GM18909 (cell line): Measurements from ENCODE around the gene FAM184A.

Experiments used
- ATAC-seq: cut with Tn5 transposase; IDR thresholded peaks from one replicate; pipeline ENCODE4 v1.9.1; 2021; ENCODE audit warnings: mild to moderate bottlenecking; ENCODE audit not compliant: unreplicated experiment, poor library complexity

Gene FAM184A

GRCh38 chr6:118974790-118975189 lies 103.7 kb downstream of the FAM184A start:
- no peak for ATAC-seq

- ATAC-seq = no peak
These were observed 106.8 kb downstream of the FAM184A start for GRCh38 chr6:118971682-118972081.

- ATAC-seq = no peak
These were observed 107.6 kb downstream of the FAM184A start for GRCh38 chr6:118970866-118971265.

- no peak for ATAC-seq
These were observed 110.0 kb downstream of the FAM184A start for GRCh38 chr6:118968416-118968815.

GRCh38 chr6:118967239-118967638 lies 111.2 kb downstream of the FAM184A start:
- no peak for ATAC-seq

GRCh38 chr6:118965843-118966370 lies 112.6 kb downstream of the FAM184A start:
- no peak for ATAC-seq

GRCh38 chr6:118965371-118965770 lies 113.1 kb downstream of the FAM184A start:
- no peak for ATAC-seq

- ATAC-seq = no peak
These were observed 115.5 kb downstream of the FAM184A start for GRCh38 chr6:118963003-118963402.

GRCh38 chr6:118959903-118960302 lies 118.6 kb downstream of the FAM184A start:
- ATAC-seq = no peak

GRCh38 chr6:118953391-118953790 lies 125.1 kb downstream of the FAM184A start:
- no peak for ATAC-seq

GRCh38 chr6:118952683-118953082 lies 125.8 kb downstream of the FAM184A start:
- no peak for ATAC-seq

- no peak for ATAC-seq
These were observed 133.2 kb downstream of the FAM184A start for GRCh38 chr6:118945217-118945616.

GRCh38 chr6:118940770-118941169 lies 137.7 kb downstream of the FAM184A start:
- ATAC-seq = no peak

GRCh38 chr6:118939683-118940082 lies 138.8 kb downstream of the FAM184A start:
- no peak for ATAC-seq

GRCh38 chr6:118935978-118936703 lies 142.3 kb downstream of the FAM184A start:
- ATAC-seq = no peak

GRCh38 chr6:118935331-118935668 lies 143.2 kb downstream of the FAM184A start:
- ATAC-seq = peak; percentile 7

- peak; percentile 97 for ATAC-seq
These were observed 143.8 kb downstream of the FAM184A start, which contains the start of gene MCM9 for GRCh38 chr6:118934461-118935330. Gene MCM9 (minus strand): TSS chr6:118935159. CDS start chr6:118931723, 3,436 bp downstream.

GRCh38 chr6:118933855-118934460 lies 144.5 kb downstream of the FAM184A start:
- ATAC-seq = peak; percentile 3

GRCh38 chr6:118932421-118932820 lies 146.0 kb downstream of the FAM184A start:
- ATAC-seq = no peak

- no peak for ATAC-seq
These were observed 147.0 kb downstream of the FAM184A start for GRCh38 chr6:118931436-118931835.

- no peak for ATAC-seq
These were observed 147.8 kb downstream of the FAM184A start for GRCh38 chr6:118930680-118931079.
